A549 (cell line): ENCODE results near the gene GMDS.

Experiments
- BHLHE40 ChIP-seq: IDR thresholded peaks from 2 replicates; pipeline ENCODE4 v1.6.1; 2012; ENCODE audit warnings: low read depth, low read length, inconsistent platforms
- CHD4 ChIP-seq: fragments of 200-600 bp; sonication (generic); IDR thresholded peaks from 2 replicates; pipeline ENCODE4 v1.6.1; 2016; ENCODE audit warnings: antibody characterized with exemption, mild to moderate bottlenecking, borderline replicate concordance
- CTCF ChIP-seq: fragments of >200 bp; sonication (Bioruptor Twin); formaldehyde crosslinking; IDR thresholded peaks from 3 replicates; pipeline ENCODE4 v1.5.1; 2016
- ELK1 ChIP-seq: fragments of 150-350 bp; IDR thresholded peaks from 2 replicates; pipeline ENCODE4 v1.6.1; 2014; ENCODE audit warnings: low read depth, mild to moderate bottlenecking, low read length
- MAFK ChIP-seq: fragments of 450-650 bp; IDR thresholded peaks from 2 replicates; pipeline ENCODE4 v1.6.1; 2014; ENCODE audit not compliant: partially characterized antibody
- MAX ChIP-seq: IDR thresholded peaks from 2 replicates; pipeline ENCODE4 v1.6.1; 2012
- NPAS2 ChIP-seq: fragments of 250-450 bp; sonication (Bioruptor Pico); IDR thresholded peaks from 2 replicates; pipeline ENCODE4 v1.8.0; 2022; ENCODE audit warnings: mild to moderate bottlenecking, moderate library complexity, borderline replicate concordance
- PHF8 ChIP-seq: fragments of 200-600 bp; sonication (generic); IDR thresholded peaks from 2 replicates; pipeline ENCODE4 v1.6.1; 2016; ENCODE audit warnings: low read depth, mild to moderate bottlenecking, antibody characterized with exemption, moderate library complexity, borderline replicate concordance
- POLR2A ChIP-seq: IDR thresholded peaks from 2 replicates; pipeline ENCODE4 v1.6.1; 2012; ENCODE audit warnings: mild to moderate bottlenecking, low read length
- RAD21 ChIP-seq, 2 experiments: fragments of >200 bp in 1 of 2; sonication (Bioruptor Twin) in 1 of 2; formaldehyde crosslinking in 1 of 2; IDR thresholded peaks in 1 of 2; conservative IDR thresholded peaks in 1 of 2; 2 replicates in 1 of 2; 3 replicates in 1 of 2; pipeline ENCODE4 v1.6.1; 2012 to 2018; ENCODE audit warnings: inconsistent platforms in 1 of 2
- RFX5 ChIP-seq: fragments of 450-650 bp; IDR thresholded peaks from 2 replicates; pipeline ENCODE4 v1.7.1; 2014; ENCODE audit warnings: antibody characterized with exemption, mild to moderate bottlenecking, moderate library complexity
- SMC3 ChIP-seq: fragments of >200 bp; sonication (Bioruptor Twin); formaldehyde crosslinking; IDR thresholded peaks from 3 replicates; pipeline ENCODE4 v1.6.1; 2018; ENCODE audit warnings: inconsistent platforms
- SREBF2 ChIP-seq: fragments of 450-650 bp; IDR thresholded peaks from 2 replicates; pipeline ENCODE4 v1.6.1; 2014; ENCODE audit warnings: mild to moderate bottlenecking, moderate library complexity
- TF ChIP-seq, protein P1 (sequence below): fragments of 200-600 bp; sonication (generic); IDR thresholded peaks from 2 replicates; pipeline ENCODE4 v1.6.1; 2016; ENCODE audit warnings: antibody characterized with exemption, mild to moderate bottlenecking, moderate library complexity

DNA sequence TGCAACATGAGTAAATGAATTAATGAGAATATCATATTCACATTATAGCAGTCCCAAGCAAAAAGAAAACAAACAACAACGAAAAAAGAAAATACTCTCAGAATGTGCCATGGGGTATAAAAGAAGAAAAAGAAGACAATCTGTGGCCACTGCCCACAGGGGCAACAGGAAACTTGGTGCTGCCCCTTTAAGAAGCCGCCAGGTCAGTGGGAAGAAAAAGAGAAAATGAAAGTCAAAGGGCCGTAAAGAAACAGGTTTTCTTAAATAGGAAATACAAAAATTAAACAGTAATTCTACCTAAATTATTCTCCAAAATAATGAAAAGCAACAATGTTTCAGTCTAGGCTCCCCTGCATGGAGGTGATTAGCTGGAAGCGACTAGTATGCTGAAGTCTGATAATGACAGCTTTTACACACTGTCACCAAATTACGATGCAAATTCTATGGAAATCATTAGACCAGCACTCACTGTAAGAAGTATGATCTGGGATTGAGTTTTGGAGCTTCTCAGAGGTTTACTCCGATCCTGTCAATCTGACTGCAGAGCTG, 23.6 kb downstream of the GMDS start:
- TF ChIP-seq ELK1 (no peak), RAD21 (conservative IDR thresholded peaks at IDR 0.05 in 1 of 2, IDR thresholded peaks at IDR 0.05 in 1 of 2) (no peak), CTCF (no peak), POLR2A (no peak), SREBF2 (no peak), CHD4 (no peak), BHLHE40 (no peak), MAFK (no peak), SMC3 (no peak), NPAS2 (CRISPR knock-in tag) (no peak), RFX5 (no peak), MAX (no peak), PHF8 (no peak)
- TF ChIP-seq, protein P1, sequence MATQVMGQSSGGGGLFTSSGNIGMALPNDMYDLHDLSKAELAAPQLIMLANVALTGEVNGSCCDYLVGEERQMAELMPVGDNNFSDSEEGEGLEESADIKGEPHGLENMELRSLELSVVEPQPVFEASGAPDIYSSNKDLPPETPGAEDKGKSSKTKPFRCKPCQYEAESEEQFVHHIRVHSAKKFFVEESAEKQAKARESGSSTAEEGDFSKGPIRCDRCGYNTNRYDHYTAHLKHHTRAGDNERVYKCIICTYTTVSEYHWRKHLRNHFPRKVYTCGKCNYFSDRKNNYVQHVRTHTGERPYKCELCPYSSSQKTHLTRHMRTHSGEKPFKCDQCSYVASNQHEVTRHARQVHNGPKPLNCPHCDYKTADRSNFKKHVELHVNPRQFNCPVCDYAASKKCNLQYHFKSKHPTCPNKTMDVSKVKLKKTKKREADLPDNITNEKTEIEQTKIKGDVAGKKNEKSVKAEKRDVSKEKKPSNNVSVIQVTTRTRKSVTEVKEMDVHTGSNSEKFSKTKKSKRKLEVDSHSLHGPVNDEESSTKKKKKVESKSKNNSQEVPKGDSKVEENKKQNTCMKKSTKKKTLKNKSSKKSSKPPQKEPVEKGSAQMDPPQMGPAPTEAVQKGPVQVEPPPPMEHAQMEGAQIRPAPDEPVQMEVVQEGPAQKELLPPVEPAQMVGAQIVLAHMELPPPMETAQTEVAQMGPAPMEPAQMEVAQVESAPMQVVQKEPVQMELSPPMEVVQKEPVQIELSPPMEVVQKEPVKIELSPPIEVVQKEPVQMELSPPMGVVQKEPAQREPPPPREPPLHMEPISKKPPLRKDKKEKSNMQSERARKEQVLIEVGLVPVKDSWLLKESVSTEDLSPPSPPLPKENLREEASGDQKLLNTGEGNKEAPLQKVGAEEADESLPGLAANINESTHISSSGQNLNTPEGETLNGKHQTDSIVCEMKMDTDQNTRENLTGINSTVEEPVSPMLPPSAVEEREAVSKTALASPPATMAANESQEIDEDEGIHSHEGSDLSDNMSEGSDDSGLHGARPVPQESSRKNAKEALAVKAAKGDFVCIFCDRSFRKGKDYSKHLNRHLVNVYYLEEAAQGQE, result no peak
